NCI-H2196 (cell line): ENCODE data around the gene FSIP1.

Experiments
- DNase-seq: peaks from one replicate; lab custom pipeline; 2025; ENCODE audit not compliant: unreplicated experiment; lab: John Stamatoyannopoulos, UW

FSIP1 gene

DNA sequence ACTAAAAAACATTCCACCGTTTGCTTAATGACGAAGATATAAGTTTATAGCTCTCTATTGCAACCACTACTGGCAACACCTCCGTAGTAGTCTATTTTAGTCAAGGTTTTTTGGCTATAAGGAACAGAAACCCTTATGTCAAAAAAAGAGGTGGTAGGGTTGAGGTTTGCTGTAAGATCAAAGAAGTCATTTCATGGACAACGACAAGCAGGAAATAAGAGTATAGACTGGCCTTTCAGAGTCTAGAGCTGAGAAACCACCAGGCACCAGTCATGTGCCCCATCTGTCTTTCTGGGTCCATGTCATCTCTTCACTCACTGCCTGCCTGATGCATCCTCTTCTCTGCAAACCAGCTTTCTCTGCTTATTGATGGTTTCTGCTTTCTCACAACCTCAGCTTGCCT lies 159.1 kb downstream of the FSIP1 start:
- DNase-seq: no peak

DNA sequence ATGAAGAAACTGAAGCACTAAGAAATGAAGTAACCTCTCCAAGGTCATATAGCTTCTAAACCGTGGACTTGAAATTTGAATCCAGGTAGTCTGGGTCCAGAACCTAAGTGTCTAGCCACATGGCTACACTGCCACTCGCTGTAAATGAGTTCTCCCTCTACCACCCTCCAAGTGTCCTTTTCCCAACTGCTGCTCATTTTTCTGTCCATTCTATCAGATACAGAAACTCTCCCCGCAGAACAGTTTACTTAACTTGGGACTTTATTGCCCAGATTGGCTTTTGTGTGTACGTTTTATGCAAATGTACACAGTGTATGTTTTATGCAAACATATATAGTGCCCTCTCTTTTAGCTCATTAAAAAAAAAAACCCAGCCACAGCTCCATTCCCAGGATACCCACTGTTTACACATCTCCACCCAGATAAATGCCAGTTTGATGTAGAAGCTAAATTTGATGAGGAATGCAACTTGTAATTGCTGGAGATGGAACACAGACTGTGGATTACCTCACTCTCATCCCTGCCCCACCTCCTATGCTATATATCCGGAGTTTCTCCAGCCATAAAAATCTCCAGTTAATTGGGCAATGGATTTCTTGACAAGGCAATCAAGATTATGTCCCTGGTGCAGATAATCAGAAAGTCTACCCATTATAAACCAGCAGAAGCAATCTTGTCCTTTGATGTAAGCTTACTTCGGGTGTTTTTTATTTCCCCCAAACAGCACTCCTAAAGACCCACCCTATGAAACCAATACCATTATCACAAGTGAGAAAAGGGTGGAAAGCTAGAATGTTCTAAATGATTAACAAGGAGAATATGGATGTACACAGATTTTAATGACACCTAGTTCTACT lies 159.8 kb downstream of the FSIP1 start:
- no peak for DNase-seq

- DNase-seq: no peak
These were observed 160.7 kb downstream of the FSIP1 start for GRCh38 chr15:39621976-39622375.

GRCh38 chr15:39621210-39621609 lies 161.4 kb downstream of the FSIP1 start:
- peak; percentile 32 for DNase-seq

DNA sequence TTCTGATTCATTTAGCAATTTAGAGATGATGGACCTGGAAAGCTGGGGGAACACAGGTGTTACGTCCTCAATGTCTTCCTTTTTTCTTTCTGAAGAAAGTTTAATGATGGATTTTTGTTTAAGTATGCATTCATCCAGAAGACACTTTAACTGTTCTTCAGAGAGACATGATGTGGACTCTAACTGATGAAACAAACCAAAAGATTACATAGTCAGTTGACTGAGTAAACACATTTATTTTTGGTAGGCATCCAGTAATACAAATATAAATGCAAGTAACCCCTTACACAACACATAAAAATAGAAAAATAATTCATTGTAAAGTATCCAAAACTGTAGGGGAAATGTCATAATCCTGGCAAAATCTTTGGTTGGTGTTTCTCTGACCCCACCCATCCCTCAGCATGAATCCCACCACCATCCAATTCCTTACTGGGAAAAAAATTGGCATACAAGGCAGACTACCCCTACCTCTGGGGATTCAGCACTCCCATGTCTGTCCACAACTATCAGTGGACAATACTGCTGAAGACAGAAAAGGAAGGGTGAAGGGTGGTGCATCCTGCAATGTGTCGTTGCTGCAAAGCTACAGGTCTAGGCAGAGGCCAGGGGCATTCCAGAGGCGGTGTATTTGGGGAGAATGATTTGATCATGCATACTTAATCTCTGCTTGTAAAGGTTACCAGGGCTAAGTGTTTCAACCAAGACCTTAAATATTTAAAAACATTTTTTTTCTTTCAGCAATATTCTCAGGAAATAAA lies 164.4 kb downstream of the FSIP1 start:
- no peak for DNase-seq

DNA sequence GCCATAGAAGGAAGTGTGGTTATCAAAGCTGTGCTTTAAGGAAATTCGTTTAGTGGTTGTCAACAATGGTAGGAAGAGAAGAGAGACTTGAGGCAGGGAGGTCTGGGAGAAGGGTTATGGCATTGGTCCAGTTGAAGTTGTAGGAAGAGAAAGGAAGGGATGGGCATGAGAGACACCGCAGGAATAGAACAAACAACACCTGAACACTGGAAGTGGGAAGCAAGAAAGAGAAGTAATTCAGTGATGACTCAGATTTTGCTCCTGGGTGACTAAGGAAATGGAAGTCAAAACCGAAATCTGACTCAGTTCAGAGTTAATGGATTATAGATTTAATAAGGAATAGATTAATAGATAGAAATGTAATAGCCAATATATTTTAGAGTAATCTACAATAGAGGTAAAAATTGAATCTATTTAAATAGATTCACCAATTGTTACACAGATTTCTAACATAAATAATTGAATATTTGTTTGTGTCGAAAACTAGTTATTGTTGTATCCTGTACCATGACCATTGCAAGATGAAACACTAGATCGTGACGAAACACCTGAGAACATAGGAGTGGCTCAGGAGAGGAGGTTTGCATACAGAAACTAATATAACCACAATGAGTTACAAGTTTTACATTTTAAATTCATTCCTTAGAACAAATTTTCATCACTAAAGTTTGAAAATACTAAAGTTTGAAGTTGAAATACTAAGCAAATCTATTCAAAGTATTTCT lies 165.7 kb downstream of the FSIP1 start:
- no peak for DNase-seq

- no peak for DNase-seq
These were observed 168.8 kb downstream of the FSIP1 start for GRCh38 chr15:39613861-39614260.

- no peak for DNase-seq
These were observed 169.4 kb downstream of the FSIP1 start for GRCh38 chr15:39613271-39613670.

DNA sequence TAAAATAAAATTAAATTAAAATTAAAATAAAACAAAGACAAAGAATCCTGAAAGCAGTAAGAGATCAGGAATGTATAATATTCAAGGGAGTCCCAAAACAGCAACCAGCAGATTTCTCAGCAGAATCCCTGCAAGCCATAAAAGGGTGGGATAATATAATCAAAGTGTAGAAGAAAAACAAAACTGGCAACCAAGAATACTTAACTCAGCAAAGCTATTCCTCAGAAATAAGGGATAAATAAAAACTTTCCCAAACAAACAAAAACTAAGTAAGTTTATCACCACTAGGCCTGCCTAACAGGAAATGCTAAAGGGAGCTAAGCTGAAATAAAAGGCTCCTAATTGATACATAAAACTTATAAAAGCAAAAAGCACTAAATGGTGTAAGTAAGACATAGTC lies 172.0 kb downstream of the FSIP1 start:
- DNase-seq: no peak

DNA sequence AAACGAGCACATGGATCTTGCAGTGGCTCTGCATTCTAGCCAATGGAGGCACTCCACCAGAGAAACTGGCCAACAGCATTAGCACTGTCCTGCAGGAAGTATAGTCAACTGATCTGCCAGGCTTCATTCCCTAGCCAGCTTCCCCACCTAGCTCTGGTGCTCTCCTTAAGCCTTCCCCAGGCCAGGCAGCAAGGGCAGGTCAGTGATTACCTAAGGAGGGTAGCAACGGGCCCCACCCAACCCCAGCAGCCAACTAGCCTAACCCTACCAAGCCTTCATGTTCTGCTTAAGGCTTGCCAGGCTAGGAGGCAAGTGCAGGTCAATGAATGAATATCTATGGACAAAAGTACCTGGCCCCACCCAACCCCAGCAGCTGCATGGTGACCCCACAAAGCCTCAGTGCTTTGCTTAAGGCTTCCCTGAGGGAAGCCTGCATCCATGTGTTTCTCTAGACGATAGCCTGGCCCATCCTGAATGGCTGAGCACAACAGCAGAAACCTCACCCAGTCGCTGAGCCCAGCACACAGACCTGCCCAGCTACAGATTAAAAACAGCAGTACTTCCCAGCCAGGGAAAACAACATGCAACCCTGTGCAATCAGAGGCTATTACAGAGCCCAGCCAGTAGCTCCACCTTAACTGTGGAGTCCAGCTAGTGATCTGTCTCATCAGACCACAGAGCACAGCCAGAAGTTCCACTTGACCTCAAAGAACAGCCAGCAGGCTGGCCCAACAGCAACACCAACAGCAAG lies 173.3 kb downstream of the FSIP1 start:
- DNase-seq: no peak

DNA sequence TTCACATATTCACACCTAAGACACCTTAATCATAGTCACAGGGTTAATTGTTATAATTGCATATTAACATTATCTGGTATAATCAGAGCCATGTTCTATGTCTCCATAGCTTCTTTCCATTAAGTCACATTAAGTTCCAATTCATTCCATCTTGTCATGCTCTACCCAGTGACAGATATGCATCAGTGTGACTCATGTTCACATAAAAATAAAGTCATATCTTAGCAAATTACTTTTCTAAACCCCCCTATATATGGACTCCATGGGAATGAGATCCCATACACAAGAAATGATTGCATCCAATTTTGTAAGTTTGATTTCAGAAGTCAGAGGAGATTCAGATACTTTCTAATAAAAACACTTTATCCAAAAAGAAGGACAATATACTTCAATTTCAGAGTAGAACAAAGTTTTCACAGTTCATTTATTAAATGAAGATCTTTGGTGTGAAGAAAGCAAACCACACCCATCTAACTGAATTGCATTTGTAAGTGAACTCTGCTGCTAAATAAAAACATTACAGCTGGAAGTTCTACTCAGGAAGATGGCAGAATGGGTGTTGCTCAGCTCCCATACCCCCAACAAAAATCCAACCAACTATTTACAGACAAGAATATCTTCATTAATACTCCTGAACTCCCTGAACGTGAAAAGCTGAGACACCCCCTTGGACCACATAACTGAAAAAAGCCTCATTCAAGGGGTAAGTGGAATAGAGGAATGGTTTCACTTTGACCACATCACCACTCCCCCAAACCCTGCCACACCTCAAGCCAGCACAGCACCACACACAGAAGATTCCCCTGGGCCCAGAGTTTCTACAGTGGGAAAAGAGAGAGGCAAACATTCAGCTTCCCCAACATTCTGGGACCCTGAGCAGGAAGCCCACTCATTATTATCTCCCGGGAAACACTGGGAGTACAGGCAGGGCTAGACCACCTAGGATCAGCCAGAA lies 174.2 kb downstream of the FSIP1 start:
- no peak for DNase-seq

DNA sequence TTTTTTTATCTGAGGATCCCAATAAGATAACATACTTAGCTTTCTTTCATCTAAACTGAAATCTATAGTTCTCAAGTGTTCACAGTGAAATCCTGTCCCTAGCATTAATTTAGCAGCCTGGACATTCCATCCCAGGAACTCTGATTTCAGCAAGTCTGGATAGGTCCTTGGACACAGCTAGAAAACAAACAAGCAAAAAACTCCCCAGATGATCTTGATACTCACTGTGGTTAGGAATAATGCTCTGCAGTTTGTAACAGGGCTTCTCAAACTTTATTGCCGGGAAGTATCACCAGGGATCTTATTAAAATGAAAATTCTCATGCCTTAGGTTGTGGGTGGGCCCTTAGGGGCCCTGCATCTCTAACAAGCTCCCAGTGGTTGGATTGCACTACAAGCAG lies 177.5 kb downstream of the FSIP1 start:
- DNase-seq: no peak

DNA sequence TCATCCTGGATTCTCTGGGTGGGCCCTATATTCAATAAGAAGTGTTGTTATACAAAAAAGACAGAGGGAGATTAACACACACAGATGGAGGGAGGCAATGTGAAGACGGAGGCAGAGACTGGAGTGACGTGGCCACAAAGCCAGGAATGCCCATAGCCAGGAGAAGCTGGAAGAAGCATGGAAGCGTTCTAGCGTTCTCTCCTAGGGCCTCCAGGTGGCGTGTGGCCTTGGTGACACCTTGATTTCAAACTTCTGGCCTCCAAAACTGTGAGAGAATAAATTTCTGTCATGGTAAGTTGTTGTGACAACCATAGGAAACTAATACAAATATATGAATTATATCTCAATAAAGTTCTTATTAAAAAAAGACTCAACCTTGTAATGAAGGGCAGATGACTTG lies 180.5 kb downstream of the FSIP1 start:
- DNase-seq: no peak

DNA sequence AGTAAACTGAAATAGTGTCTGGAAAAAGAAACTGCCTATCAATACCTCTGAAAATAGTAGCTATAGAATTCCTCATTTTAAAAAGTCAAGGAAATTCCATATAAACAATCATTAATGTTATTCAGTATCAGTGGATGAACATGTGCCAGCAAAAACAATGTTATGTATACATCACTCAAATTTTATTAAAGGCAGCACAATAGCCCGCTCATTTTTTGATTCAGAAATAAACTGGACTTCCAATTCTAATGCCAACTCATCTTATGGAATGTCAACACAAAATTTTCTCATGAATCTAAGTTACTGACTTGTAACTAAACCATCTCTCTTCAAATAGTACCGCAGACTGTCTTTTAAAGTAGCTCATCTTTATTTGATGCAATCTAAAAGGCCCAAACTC lies 182.8 kb downstream of the FSIP1 start:
- no peak for DNase-seq

DNA sequence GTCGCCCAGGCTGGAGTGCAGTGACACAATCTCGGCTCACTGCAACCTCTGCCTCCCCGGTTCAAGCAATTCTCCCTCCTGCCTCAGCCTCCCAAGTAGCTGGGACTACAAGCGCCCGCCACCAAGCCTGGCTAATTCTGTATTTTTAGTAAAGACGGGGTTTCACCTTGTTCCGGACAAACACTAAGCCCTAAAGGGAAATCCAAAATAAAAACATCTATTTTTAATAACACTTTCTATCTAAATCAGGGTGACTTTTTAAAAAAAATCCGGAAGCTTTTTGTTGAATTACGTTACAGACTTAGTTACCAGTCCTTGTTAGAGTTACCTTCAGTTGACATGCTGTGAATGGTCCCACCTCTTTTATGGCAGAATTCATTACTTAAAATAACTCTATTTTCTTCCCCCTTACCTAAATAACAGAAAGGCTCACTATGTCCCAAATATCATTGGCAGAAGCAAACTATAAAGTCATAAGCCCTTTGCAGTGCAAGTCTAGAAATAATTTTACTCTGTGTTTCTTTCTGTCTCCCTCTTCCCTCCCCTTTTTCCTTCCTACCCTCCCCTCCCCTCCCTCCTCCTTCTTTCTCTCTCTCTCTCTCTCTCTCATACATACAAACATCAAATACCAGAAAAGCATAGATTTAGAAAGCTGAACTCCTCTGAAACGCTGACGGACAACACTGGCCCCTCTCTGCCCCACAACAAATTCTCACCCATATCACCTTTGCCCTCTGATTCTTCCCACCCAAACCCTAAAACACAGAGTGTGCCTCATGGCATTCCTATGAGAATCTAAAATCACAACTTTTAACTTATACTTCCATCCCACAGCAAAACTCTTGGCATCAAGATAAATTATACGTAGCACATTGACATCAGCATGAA lies 183.4 kb downstream of the FSIP1 start:
- DNase-seq: no peak

GRCh38 chr15:39598186-39598850 lies 184.3 kb downstream of the FSIP1 start:
- DNase-seq: no peak

GRCh38 chr15:39597751-39598185 lies 184.9 kb downstream of the FSIP1 start:
- no peak for DNase-seq

DNA sequence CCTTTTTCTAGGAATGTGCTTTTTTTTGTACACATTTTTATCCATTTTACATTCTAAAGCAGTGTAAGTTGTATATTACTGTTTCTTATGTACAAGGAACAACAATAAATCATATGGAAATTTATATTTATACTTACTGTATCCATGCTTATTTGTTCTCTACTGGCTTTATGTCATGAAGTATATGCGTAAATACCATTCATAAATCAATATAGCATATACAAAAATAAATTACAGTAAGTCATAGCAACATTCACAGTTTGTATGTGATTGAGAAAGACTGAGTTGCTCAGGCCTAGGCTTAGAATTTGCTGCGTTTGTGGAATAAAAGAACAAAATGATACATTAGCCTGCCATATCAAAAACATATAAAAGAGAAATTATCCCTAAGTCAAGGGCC lies 185.3 kb downstream of the FSIP1 start:
- DNase-seq: no peak
